Activated CD4-positive, alpha-beta T cell treated with anti-CD3 and anti-CD28 coated beads, Interleukin-2, amount 50 U/mL, for 24 hours (primary cell): ENCODE measurements around the gene ATP5F1D.

Source experiments
- DNase-seq, 2 donors: peaks; one replicate each; pipeline ENCODE4 v3.0.0-alpha.2; 2020; ENCODE audit warnings: low read depth in 1 of 2, low spot score in 1 of 2

Gene ATP5F1D

GRCh38 chr19:1232652-1233072 is 8.9 kb upstream of the ATP5F1D start:
- DNase-seq = no peak

GRCh38 chr19:1233115-1233667 is 8.4 kb upstream of the ATP5F1D start:
- no peak for DNase-seq

DNA sequence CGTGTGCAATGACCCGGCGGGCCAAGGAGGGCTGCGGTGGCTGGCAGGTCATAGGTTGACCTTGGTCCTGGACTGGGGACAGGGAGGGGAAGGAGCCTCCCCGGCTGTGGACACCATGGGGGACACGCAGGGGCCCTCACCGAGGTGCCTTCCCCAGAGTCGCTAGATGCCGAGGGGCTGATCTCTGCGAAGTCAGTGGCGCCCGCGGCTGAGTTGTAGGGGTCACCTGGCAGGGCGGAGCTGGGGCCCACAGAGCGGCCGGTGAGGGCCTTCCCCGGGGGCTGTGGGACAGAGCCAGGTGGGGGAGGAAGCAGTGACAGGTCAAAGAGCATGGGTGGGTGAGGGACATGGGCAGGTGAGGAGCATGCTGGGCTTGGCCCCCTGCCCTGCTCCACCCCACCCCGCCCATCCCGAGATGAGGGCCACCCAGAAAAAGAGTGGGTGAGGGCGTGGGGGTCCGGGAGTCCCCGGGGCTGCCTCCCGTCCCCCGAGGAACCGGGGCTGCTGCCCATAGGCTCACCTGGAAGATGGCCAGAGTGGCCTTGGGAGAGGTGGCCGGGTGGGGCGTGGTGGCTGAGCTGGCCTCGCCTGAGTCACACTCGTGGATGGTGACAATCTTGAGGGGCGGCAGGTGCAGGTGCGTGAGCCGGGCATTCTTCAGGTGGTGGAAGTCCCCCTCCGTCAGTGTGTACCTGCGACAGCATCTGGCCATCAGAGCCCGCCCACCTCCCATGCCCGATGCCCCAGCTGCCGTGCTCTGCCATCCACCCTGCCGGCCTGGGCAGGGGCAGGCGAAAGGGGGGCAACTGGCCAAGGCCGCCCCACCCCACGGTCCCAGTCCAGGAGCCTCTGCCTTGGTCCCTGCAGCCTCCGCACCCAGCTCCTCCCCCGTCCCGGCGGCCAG is 7.2 kb upstream of the ATP5F1D start:
- DNase-seq = no peak

- DNase-seq = no peak
These were observed 6.6 kb upstream of the ATP5F1D start for GRCh38 chr19:1234955-1235380.

GRCh38 chr19:1235625-1236538 is 5.7 kb upstream of the ATP5F1D start:
- DNase-seq = no peak

DNA sequence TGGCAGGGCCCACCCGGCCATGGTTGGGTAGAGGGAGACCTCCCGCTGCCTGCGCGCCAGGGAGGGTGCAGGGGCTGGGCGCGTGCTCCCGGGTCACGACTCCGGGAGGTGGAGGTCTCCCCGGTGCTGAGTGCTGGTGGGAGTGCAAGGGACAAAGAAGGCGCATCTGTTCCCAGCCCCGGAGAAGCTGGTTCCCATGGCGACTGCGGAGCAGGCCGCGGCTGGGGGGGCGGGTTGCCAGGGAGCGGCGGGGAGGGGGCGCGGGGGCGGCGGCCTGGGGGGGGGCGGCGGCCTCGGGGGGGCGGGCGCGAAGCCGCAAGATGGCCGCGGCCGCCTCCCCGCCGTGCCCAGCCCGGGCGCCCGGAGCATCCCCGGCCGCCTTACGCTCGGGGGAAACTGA is 5.0 kb upstream of the ATP5F1D start:
- DNase-seq = no peak

- DNase-seq = no peak
These were observed 4.4 kb upstream of the ATP5F1D start for GRCh38 chr19:1237027-1237659.

GRCh38 chr19:1237754-1238368 is 3.7 kb upstream of the ATP5F1D start, which contains the start of gene CBARP:
Gene CBARP (minus strand): TSS chr19:1238005. CDS start chr19:1236100, 1,905 bp downstream.
- no peak for DNase-seq

GRCh38 chr19:1238369-1239303 is 2.9 kb upstream of the ATP5F1D start:
- DNase-seq = no peak

GRCh38 chr19:1239420-1239795 is 2.1 kb upstream of the ATP5F1D start:
- DNase-seq = no peak

- peak; percentile 86 to 88 for DNase-seq
These were observed 1.5 kb upstream of the ATP5F1D start for GRCh38 chr19:1239796-1240737.

- no peak for DNase-seq
These were observed 626 bp upstream of the ATP5F1D start for GRCh38 chr19:1240925-1241324.

DNA sequence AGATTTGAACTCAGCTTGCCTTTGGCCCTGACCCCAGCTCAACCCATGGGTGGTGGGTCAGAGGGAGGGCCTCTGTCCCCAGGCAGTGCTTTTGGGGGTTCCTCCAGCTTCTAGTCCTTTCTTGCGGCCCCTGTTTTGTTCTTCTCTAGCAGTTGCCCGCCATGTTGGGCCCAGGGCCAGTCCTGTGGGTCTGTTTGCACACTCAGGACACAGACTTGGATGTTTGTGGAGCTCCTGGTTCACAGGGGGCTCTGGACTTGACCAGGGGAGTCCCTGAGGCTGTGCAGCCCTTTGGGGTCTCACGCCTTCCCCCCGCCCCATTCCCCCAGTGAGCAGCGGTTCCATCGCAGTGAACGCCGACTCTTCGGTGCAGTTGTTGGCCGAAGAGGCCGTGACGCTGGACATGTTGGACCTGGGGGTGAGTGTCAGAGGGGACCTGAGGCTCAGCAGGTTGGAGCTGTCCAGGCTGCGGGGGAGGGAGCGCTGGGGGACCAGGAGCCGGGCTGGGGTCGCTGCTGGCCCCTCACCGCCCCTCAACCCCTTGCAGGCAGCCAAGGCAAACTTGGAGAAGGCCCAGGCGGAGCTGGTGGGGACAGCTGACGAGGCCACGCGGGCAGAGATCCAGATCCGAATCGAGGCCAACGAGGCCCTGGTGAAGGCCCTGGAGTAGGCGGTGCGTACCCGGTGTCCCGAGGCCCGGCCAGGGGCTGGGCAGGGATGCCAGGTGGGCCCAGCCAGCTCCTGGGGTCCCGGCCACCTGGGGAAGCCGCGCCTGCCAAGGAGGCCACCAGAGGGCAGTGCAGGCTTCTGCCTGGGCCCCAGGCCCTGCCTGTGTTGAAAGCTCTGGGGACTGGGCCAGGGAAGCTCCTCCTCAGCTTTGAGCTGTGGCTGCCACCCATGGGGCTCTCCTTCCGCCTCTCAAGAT is 2.5 kb downstream of the ATP5F1D start:
- peak; percentile 69 to 76 for DNase-seq

- DNase-seq = no peak
These were observed 3.3 kb downstream of the ATP5F1D start for GRCh38 chr19:1244693-1245451.

- DNase-seq = no peak
These were observed 4.1 kb downstream of the ATP5F1D start for GRCh38 chr19:1245494-1246264.
